CD4-positive, alpha-beta T cell (primary cell): ENCODE results near the gene ERFE. TPM values are rescaled to one million over a fixed set of nuclear protein-coding genes. Genes with fewer than 3 reads are reported as not detected.

Experiments
- ATAC-seq: fragments of 200-7000 bp; cut with Tn5 transposase; one replicate; pipeline ENCODE4 v1.10.0; 2022; ENCODE audit warnings: mild to moderate bottlenecking; ENCODE audit not compliant: poor library complexity
- CTCF ChIA-PET: fragments of 350-600 bp; sonication (Branson Sonifier 250); formaldehyde crosslinking; loops from one replicate; lab custom pipeline; 2021; ENCODE audit warnings: antibody characterized with exemption, inconsistent platforms; lab: Charles Lee
- POLR2A ChIA-PET: fragments of 350-600 bp; sonication (Branson Sonifier 250); formaldehyde crosslinking; loops from one replicate; lab custom pipeline; 2021; ENCODE audit warnings: antibody characterized with exemption, inconsistent platforms; lab: Charles Lee
- DNase-seq, 14 experiments: peaks; one replicate each; pipeline ENCODE4 v3.0.0-alpha.2; 2013 to 2020; ENCODE audit warnings: mixed read lengths in 2 of 14
- H3K27ac ChIP-seq, 2 donors: one replicate each; pipeline versions ENCODE4 v1.5.1 to v1.7.0; 2013; ENCODE audit warnings: low read length in 2 of 2, low read depth in 1 of 2, mild to moderate bottlenecking in 1 of 2
- H3K27me3 ChIP-seq, 2 experiments: 1 replicate in 1 of 2; 2 replicates in 1 of 2; pipeline versions ENCODE4 v1.6.1 to v1.7.0; 2013; ENCODE audit warnings: low read length in 2 of 2, control low read depth in 1 of 2, mild to moderate bottlenecking in 1 of 2, moderate library complexity in 1 of 2; ENCODE audit not compliant: insufficient read depth in 2 of 2, control insufficient read depth in 1 of 2
- H3K36me3 ChIP-seq: one replicate; pipeline ENCODE4 v1.6.1; 2013; ENCODE audit warnings: low read length, control low read depth; ENCODE audit not compliant: insufficient read depth
- H3K4me1 ChIP-seq: one replicate; pipeline ENCODE4 v1.6.1; 2013; ENCODE audit warnings: low read length, control low read depth; ENCODE audit not compliant: insufficient read depth
- H3K4me3 ChIP-seq: one replicate; pipeline ENCODE4 v1.5.1; 2013; ENCODE audit warnings: mild to moderate bottlenecking, low read length, moderate library complexity
- H3K9me3 ChIP-seq, 2 experiments: 1 replicate in 1 of 2; 2 replicates in 1 of 2; pipeline versions ENCODE4 v1.6.1 to v1.7.0; 2013; ENCODE audit warnings: low read length in 2 of 2, mild to moderate bottlenecking in 2 of 2, control low read depth in 1 of 2, moderate library complexity in 1 of 2; ENCODE audit not compliant: control insufficient read depth in 1 of 2, insufficient read depth in 1 of 2
- H3K27ac Mint-ChIP-seq: one replicate; pipeline ENCODE4 v1.8.0; 2020; ENCODE audit warnings: mixed read lengths
- H3K27me3 Mint-ChIP-seq: one replicate; pipeline ENCODE4 v1.8.0; 2021; ENCODE audit warnings: mixed read lengths
- H3K36me3 Mint-ChIP-seq: one replicate; pipeline ENCODE4 v1.8.0; 2021; ENCODE audit warnings: low read depth, mixed read lengths
- H3K4me1 Mint-ChIP-seq: one replicate; pipeline ENCODE4 v1.8.0; 2021; ENCODE audit warnings: low read depth, mixed read lengths
- H3K4me3 Mint-ChIP-seq: one replicate; pipeline ENCODE4 v1.8.0; 2020; ENCODE audit warnings: mild to moderate bottlenecking, mixed read lengths
- H3K9me3 Mint-ChIP-seq: one replicate; pipeline ENCODE4 v1.8.0; 2020; ENCODE audit warnings: mixed read lengths
- intact Hi-C, 2 experiments: fragments of 100-400 bp; cut with DNase I in 1 of 2; cut with micrococcal nuclease in 1 of 2; formaldehyde crosslinking; loops; one replicate each; pipeline versions ENCODE4 v1.15.1 to v1.9.0; 2023 to 2025; cut with DNase I, micrococcal nuclease
- total RNA-seq, 174 experiments: library from RNA in 2 of 174; stranded (reverse) in 2 of 174; gene quantifications; one replicate each; pipeline ENCODE4 v1.2.3 and lab custom pipeline; 2021 to 2026
- TF ChIP-seq, protein P1 (sequence below): fragments of 200-600 bp; IDR thresholded peaks from one replicate; pipeline ENCODE4 v1.8.0; 2022; ENCODE audit warnings: antibody characterized with exemption, mild to moderate bottlenecking

The ERFE gene
- total RNA-seq, 2 experiments from 2014 or later, result not detected

DNA sequence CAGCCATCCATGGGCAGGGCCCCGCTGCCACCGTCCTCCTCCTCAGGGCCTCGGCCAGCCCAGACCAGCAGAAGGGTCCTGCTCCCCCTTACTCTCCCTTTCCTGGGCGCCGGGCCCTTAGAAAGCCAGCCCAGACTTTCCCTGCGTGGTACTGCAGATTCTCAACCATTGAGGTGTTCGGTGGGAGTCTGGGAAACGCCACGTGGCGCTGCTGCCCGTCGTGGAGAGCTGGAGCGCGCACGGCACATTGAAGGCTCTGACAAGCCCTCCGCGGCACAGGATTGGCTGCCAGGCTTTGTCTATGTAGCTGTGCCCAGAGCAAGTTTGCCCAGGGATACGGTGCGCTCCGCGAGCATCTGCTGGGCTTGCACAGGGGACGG is 30.7 kb upstream of the ERFE start:
- Mint-ChIP-seq H3K27me3 (no peaks in the 10 kb centered on the region), H3K9me3 (no peaks in the 10 kb centered on the region), H3K27ac (no peak overlapping the region), H3K4me1 (no peaks in the 10 kb centered on the region), H3K36me3 (no peaks in the 10 kb centered on the region), H3K4me3 (no peak overlapping the region)
- DNase-seq, result no peak
- intact Hi-C loops, result no loop called here
- Histone ChIP-seq H3K4me3 (no peak overlapping the region), H3K4me1 (no peaks in the 10 kb centered on the region), H3K9me3 (no peaks in the 10 kb centered on the region), H3K27me3 (no peaks in the 10 kb centered on the region), H3K36me3 (no peaks in the 10 kb centered on the region), H3K27ac (no peak overlapping the region)
- POLR2A ChIA-PET, result no interaction called here
- CTCF ChIA-PET, result no interaction called here
- ATAC-seq, result no peak
- TF ChIP-seq, protein P1, sequence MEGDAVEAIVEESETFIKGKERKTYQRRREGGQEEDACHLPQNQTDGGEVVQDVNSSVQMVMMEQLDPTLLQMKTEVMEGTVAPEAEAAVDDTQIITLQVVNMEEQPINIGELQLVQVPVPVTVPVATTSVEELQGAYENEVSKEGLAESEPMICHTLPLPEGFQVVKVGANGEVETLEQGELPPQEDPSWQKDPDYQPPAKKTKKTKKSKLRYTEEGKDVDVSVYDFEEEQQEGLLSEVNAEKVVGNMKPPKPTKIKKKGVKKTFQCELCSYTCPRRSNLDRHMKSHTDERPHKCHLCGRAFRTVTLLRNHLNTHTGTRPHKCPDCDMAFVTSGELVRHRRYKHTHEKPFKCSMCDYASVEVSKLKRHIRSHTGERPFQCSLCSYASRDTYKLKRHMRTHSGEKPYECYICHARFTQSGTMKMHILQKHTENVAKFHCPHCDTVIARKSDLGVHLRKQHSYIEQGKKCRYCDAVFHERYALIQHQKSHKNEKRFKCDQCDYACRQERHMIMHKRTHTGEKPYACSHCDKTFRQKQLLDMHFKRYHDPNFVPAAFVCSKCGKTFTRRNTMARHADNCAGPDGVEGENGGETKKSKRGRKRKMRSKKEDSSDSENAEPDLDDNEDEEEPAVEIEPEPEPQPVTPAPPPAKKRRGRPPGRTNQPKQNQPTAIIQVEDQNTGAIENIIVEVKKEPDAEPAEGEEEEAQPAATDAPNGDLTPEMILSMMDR, result no peak

GRCh38 chr2:238128534-238129001 is 30.2 kb upstream of the ERFE start:
- Histone ChIP-seq H3K4me3 (no peak overlapping the region), H3K9me3 (no peaks in the 10 kb centered on the region), H3K27ac (no peak overlapping the region), H3K27me3 (no peaks in the 10 kb centered on the region), H3K4me1 (no peaks in the 10 kb centered on the region), H3K36me3 (no peaks in the 10 kb centered on the region)
- H3K36me3 Mint-ChIP-seq, result no peaks in the 10 kb centered on the region
- TF ChIP-seq, protein P1, result no peak
- no peaks in the 10 kb centered on the region for H3K4me1 Mint-ChIP-seq
- ATAC-seq, result no peak
- ChIA-PET POLR2A (no interaction called here), CTCF (no interaction called here)
- intact Hi-C loops, result no loop called here
- no peak overlapping the region for H3K4me3 Mint-ChIP-seq
- no peaks in the 10 kb centered on the region for H3K9me3 Mint-ChIP-seq
- H3K27me3 Mint-ChIP-seq, result no peaks in the 10 kb centered on the region
- no peak overlapping the region for H3K27ac Mint-ChIP-seq
- no peak for DNase-seq

DNA sequence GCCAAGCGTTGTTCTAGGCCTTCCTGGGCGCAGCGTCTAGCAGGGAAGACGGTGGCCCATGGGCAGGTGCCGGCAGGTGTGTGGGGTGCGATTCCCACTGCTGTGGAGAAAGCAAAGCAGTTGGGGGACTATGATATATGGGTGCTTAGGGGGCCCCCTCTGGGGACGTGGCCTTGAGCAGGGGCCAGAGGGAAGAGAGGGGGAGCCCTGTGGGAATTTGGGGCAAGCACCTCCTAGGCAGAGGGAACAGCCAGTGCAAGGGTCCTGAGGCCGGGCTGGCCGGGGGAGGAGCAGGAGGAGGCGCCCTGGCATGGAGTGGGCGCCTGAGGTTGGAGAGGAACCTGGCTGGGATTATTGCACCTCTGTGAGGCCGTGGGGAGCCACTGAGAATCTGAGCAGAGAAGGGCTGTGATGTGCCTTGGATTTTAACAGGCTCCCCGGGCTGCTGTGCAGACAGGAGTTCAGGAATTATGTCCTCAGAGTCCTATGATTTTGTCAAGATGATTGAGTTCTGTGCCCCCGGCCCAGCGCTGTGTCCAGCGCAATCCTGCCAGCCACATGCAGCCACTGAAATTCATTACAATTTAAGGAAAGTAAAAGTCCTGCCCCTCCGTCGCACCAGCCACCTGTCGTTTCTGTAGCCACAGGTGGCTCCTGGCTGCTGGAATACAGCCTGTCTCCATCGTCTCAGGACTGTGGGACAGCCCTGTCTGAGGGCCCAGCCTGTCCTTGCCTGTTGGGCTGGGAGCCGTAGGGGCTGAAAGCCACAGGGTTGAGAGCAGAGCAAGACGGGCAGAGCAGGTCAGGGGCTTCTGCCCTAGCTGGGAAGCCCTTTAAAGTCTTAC is 29.4 kb upstream of the ERFE start:
- Mint-ChIP-seq H3K4me1 (no peaks in the 10 kb centered on the region), H3K9me3 (no peaks in the 10 kb centered on the region), H3K4me3 (no peak overlapping the region), H3K27ac (no peak overlapping the region), H3K27me3 (no peaks in the 10 kb centered on the region), H3K36me3 (no peaks in the 10 kb centered on the region)
- DNase-seq, result no peak
- no peaks in the 10 kb centered on the region for H3K36me3 ChIP-seq
- no peak for ATAC-seq
- H3K27me3 ChIP-seq, result no peaks in the 10 kb centered on the region
- H3K27ac ChIP-seq, result no peak overlapping the region
- intact Hi-C loops, result no loop called here
- H3K4me3 ChIP-seq, result no peak overlapping the region
- ChIA-PET CTCF (no interaction called here), POLR2A (no interaction called here)
- TF ChIP-seq, protein P1, result no peak
- no peaks in the 10 kb centered on the region for H3K4me1 ChIP-seq
- no peaks in the 10 kb centered on the region for H3K9me3 ChIP-seq
